Right hindlimb (tissue), 1 donor: ENCODE measurements around the gene TNFRSF8.
A peak's percentile ranks its signal among the peaks of the same experiment; 100 is the strongest.
"Not testable (repeated sequence)": the region's sequence is repeated elsewhere in the genome, so short reads cannot be mapped to it uniquely, and the experiment has no call there.

Source experiments
- DNase-seq: peaks from one replicate; pipeline ENCODE4 v3.0.0-alpha.2; 2018

TNFRSF8 gene

GRCh38 chr1:12039164-12039525, 24.0 kb upstream of the TNFRSF8 start:
- DNase-seq = no peak

GRCh38 chr1:12039824-12040456, 23.2 kb upstream of the TNFRSF8 start:
- not testable (repeated sequence) for DNase-seq

GRCh38 chr1:12040457-12041051, 22.5 kb upstream of the TNFRSF8 start:
- peak; percentile 78 for DNase-seq

- not testable (repeated sequence) for DNase-seq
These were observed 18.8 kb upstream of the TNFRSF8 start for GRCh38 chr1:12044187-12044877.

- DNase-seq = no peak
These were observed 16.4 kb upstream of the TNFRSF8 start for GRCh38 chr1:12046749-12047119.

- DNase-seq = no peak
These were observed 15.8 kb upstream of the TNFRSF8 start for GRCh38 chr1:12047120-12047876.

GRCh38 chr1:12048372-12048771, 14.7 kb upstream of the TNFRSF8 start:
- DNase-seq = peak; percentile 53

- DNase-seq = no peak
These were observed 13.5 kb upstream of the TNFRSF8 start for GRCh38 chr1:12049616-12050015.

GRCh38 chr1:12051361-12051760, 11.7 kb upstream of the TNFRSF8 start:
- DNase-seq = no peak

- peak; percentile 62 for DNase-seq
These were observed 11.0 kb upstream of the TNFRSF8 start for GRCh38 chr1:12052008-12052573.

- DNase-seq = peak; percentile 67
These were observed 10.0 kb upstream of the TNFRSF8 start for GRCh38 chr1:12052997-12053686.

- no peak for DNase-seq
These were observed 9.2 kb upstream of the TNFRSF8 start for GRCh38 chr1:12053752-12054548.

- no peak for DNase-seq
These were observed 7.8 kb upstream of the TNFRSF8 start for GRCh38 chr1:12055259-12055658.

GRCh38 chr1:12056331-12056841, 6.7 kb upstream of the TNFRSF8 start:
- no peak for DNase-seq

GRCh38 chr1:12057382-12057781, 5.7 kb upstream of the TNFRSF8 start:
- DNase-seq = no peak

- DNase-seq = no peak
These were observed 5.0 kb upstream of the TNFRSF8 start for GRCh38 chr1:12057940-12058687.

- DNase-seq = no peak
These were observed 3.9 kb upstream of the TNFRSF8 start for GRCh38 chr1:12059226-12059625.

GRCh38 chr1:12059722-12060464, 3.2 kb upstream of the TNFRSF8 start:
- no peak for DNase-seq

GRCh38 chr1:12060500-12060899, 2.6 kb upstream of the TNFRSF8 start:
- DNase-seq = no peak
